Keratinocyte (primary cell): Measurements from ENCODE around the gene ZMYND8. TPM values are rescaled to one million over a fixed set of nuclear protein-coding genes. Genes with fewer than 3 reads are reported as not detected.

Experiments
- DNase-seq: peaks from one replicate; pipeline ENCODE4 v3.0.0-alpha.2; 2011; ENCODE audit warnings: low read depth, missing footprints, low spot score
- FAIRE-seq: peaks from 2 replicates; lab custom pipeline; 2011; peaks lifted over from hg19 to GRCh38; lab: Jason Lieb, UNC
- H2AFZ ChIP-seq: 2 replicates; pipeline ENCODE4 v1.6.0; 2012; ENCODE audit warnings: low read length, control low read depth, inconsistent platforms; ENCODE audit not compliant: control insufficient read depth
- H3K27ac ChIP-seq: 2 replicates; pipeline ENCODE4 v1.5.1; 2011; ENCODE audit warnings: low read length; ENCODE audit not compliant: control insufficient read depth, insufficient read depth
- H3K27me3 ChIP-seq: 3 replicates; pipeline ENCODE4 v1.6.0; 2011; ENCODE audit warnings: low read length; ENCODE audit not compliant: control insufficient read depth, insufficient read depth; ENCODE audit errors: extremely low read depth
- H3K36me3 ChIP-seq, 2 experiments: 2 replicates in 1 of 2; 3 replicates in 1 of 2; pipeline ENCODE4 v1.5.1; 2011; ENCODE audit warnings: low read length in 2 of 2, mild to moderate bottlenecking in 1 of 2; ENCODE audit not compliant: control insufficient read depth in 2 of 2, insufficient read depth in 2 of 2; ENCODE audit errors: extremely low read depth in 1 of 2
- H3K4me1 ChIP-seq: 3 replicates; pipeline ENCODE4 v1.5.1; 2011; ENCODE audit warnings: low read length; ENCODE audit not compliant: control insufficient read depth, insufficient read depth; ENCODE audit errors: extremely low read depth
- H3K4me2 ChIP-seq: 3 replicates; pipeline ENCODE4 v1.6.0; 2011; ENCODE audit warnings: low read depth, low read length; ENCODE audit not compliant: control insufficient read depth, insufficient read depth; ENCODE audit errors: extremely low read depth
- H3K4me3 ChIP-seq, 3 experiments: fragments of 200-600 bp in 1 of 3; sonication (generic) in 1 of 3; 2 replicates in 2 of 3; 3 replicates in 1 of 3; pipeline ENCODE4 v1.5.1; 2011 to 2016; ENCODE audit warnings: low read length in 3 of 3, mild to moderate bottlenecking in 3 of 3, control low read depth in 2 of 3, inconsistent platforms in 1 of 3, low read depth in 1 of 3, mixed read lengths in 1 of 3, mixed run types in 1 of 3, moderate library complexity in 1 of 3; ENCODE audit not compliant: control insufficient read depth in 2 of 3, insufficient read depth in 2 of 3; ENCODE audit errors: extremely low read depth in 1 of 3
- H3K79me2 ChIP-seq: 2 replicates; pipeline ENCODE4 v1.6.0; 2012; ENCODE audit warnings: low read length; ENCODE audit not compliant: control insufficient read depth, insufficient read depth
- H3K9ac ChIP-seq: 3 replicates; pipeline ENCODE4 v1.6.0; 2011; ENCODE audit warnings: low read length; ENCODE audit not compliant: control insufficient read depth, insufficient read depth; ENCODE audit errors: extremely low read depth
- H3K9me1 ChIP-seq: 3 replicates; pipeline ENCODE4 v1.6.0; 2011; ENCODE audit warnings: low read length; ENCODE audit not compliant: control insufficient read depth, insufficient read depth; ENCODE audit errors: extremely low read depth
- H3K9me3 ChIP-seq: 2 replicates; pipeline ENCODE4 v1.5.1; 2012; ENCODE audit warnings: low read depth, low read length; ENCODE audit not compliant: control insufficient read depth
- H4K20me1 ChIP-seq: 3 replicates; pipeline ENCODE4 v1.6.0; 2011; ENCODE audit warnings: low read length; ENCODE audit not compliant: control insufficient read depth, insufficient read depth; ENCODE audit errors: extremely low read depth
- EZH2 ChIP-seq: IDR thresholded peaks from one replicate; pipeline ENCODE4 v1.6.1; 2012; ENCODE audit warnings: inconsistent platforms, mild to moderate bottlenecking, low read length, moderate library complexity
- dilution Hi-C: fragments of 300-500 bp; cut with MboI; formaldehyde crosslinking; loops from one replicate; pipeline ENCODE4 v1.7.0; 2020; ENCODE audit warnings: low sequenced_read_pairs; ENCODE audit not compliant: extremely low pct_ligation_motif_present
- polyA plus RNA-seq, 5 experiments: library from polyadenylated mRNA; depleted of rRNA in 3 of 5; stranded (reverse) in 3 of 5; stranded (forward) in 1 of 5; unstranded in 1 of 5; fragments of >200 nt; gene quantifications; 1 replicate in 1 of 5; 2 replicates in 3 of 5; 3 replicates in 1 of 5; pipeline versions ENCODE4 v1.2.1 to v1.2.3, GENCODE V29; 2011 to 2012; ENCODE audit warnings: missing spikeins in 2 of 5, low read depth in 1 of 5, low replicate concordance in 1 of 5
- TF ChIP-seq, protein P1 (sequence below), 3 experiments: IDR thresholded peaks in 1 of 3; conservative IDR thresholded peaks in 1 of 3; optimal IDR thresholded peaks in 1 of 3; 2 replicates in 2 of 3; 3 replicates in 1 of 3; pipeline versions ENCODE3 to v1.5.1; 2011; ENCODE audit warnings: low read length in 3 of 3, mild to moderate bottlenecking in 3 of 3, moderate library complexity in 2 of 3, control low read depth in 1 of 3, inconsistent platforms in 1 of 3; ENCODE audit not compliant: insufficient read depth in 2 of 3; ENCODE audit errors: extremely low read depth in 1 of 3

Gene ZMYND8
- polyA plus RNA-seq, 1 donor (not counting 4 experiments of a cell fraction or from before 2014, with no cell fraction given): 39.8 TPM

DNA sequence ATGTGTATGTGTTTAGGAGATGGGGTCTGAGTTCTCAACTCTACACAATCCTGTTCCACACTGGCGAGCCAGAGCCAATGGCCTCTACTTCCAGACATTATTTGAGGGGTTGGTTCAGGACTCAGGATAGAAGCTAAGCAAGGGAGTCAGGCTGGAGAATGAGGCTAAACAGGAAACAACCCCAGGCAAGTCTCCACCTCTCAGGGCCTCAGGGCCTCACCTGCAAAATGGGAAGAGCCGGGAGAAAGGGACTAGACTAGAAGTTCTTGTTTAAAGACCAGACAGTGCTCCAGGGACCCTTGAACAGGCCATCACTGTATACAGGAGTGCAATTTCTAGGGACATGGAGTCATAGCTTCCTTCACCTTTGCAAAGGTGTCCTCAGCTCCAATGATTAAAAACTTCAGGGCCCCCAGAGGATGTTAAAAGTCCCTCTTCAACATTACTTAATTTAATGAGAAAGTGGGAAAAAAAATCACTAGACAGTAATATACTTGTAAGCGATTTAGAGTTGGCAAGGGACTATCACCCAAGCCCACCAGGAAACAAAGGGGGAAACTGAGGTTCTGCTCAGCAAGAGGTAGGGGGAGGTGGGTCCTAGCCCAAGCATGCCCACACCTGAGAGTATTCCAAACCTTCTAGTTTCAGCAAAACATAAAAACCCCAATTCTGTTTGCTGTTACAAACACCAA, 41.7 kb downstream of the ZMYND8 start:
- peaks cover 63% of the 10 kb centered on the region for H3K79me2 ChIP-seq
- FAIRE-seq (no peak), DNase-seq (no peak)
- H3K27me3 ChIP-seq: no peaks in the 10 kb centered on the region
- H3K9me1 ChIP-seq: no peaks in the 10 kb centered on the region
- no peak for TF ChIP-seq EZH2
- TF ChIP-seq, protein P1, sequence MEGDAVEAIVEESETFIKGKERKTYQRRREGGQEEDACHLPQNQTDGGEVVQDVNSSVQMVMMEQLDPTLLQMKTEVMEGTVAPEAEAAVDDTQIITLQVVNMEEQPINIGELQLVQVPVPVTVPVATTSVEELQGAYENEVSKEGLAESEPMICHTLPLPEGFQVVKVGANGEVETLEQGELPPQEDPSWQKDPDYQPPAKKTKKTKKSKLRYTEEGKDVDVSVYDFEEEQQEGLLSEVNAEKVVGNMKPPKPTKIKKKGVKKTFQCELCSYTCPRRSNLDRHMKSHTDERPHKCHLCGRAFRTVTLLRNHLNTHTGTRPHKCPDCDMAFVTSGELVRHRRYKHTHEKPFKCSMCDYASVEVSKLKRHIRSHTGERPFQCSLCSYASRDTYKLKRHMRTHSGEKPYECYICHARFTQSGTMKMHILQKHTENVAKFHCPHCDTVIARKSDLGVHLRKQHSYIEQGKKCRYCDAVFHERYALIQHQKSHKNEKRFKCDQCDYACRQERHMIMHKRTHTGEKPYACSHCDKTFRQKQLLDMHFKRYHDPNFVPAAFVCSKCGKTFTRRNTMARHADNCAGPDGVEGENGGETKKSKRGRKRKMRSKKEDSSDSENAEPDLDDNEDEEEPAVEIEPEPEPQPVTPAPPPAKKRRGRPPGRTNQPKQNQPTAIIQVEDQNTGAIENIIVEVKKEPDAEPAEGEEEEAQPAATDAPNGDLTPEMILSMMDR (optimal IDR thresholded peaks at IDR 0.05 in 1 of 3, IDR thresholded peaks at IDR 0.05 in 1 of 3, conservative IDR thresholded peaks at IDR 0.05 in 1 of 3; ENCODE audit: extremely low read depth in 1 of 3, insufficient read depth in 2 of 3, low read length in 3 of 3): no peak
- no peaks in the 10 kb centered on the region for H4K20me1 ChIP-seq
- H3K9me3 ChIP-seq: no peaks in the 10 kb centered on the region
- peak overlapping the region; percentile 65 for H3K9ac ChIP-seq
- peaks cover 52% of the 10 kb centered on the region for H3K4me1 ChIP-seq
- H3K27ac ChIP-seq: peak overlapping the region; percentile 91
- no peak overlapping the region for H2AFZ ChIP-seq
- H3K36me3 ChIP-seq: peaks cover 20 to 29% of the 10 kb centered on the region in 2 experiments
- H3K4me2 ChIP-seq: peak overlapping the region; percentile 66
- dilution Hi-C loops: no loop called here
- no peak overlapping the region for H3K4me3 ChIP-seq

DNA sequence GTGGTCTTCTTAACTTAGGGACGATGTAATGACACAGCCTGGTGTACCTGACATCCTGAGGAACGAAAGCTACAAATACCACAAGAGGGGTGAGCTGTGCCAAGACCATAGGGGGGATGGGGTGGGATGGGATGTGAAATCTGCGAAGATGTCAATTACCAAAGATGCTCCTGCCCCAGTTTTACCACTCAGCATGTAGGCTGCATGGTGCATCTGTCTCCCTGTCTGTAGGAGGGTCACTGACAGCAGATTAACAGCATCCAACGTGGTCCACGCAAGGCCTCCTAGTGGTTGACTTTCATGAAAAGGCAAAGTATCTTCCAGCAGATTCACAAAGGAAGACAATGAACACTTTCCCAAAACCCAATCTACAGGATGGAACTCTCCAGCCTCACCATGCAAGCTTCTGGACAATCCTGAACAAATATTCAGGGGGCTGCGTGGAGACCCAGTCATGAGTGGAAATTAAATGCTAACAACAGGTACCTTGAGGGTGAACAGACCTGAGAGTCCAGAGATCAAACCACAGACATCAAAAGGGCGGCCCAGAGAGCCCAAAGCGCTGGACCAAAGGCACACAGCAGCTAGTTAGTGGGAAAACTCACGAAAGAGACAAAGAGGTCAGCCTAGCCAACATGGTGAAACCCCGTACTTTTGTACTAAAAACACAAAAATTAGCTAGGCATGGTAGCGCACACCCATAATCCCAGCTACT, 44.4 kb downstream of the ZMYND8 start:
- DNase-seq (no peak), FAIRE-seq (no peak)
- H3K9me1 ChIP-seq: no peaks in the 10 kb centered on the region
- no peak overlapping the region for H3K4me3 ChIP-seq
- no peaks in the 10 kb centered on the region for H3K27me3 ChIP-seq
- dilution Hi-C loops: no loop called here
- no peak overlapping the region for H3K4me2 ChIP-seq
- H3K4me1 ChIP-seq: peaks cover 28% of the 10 kb centered on the region
- H4K20me1 ChIP-seq: no peaks in the 10 kb centered on the region
- no peak overlapping the region for H3K9ac ChIP-seq
- H3K27ac ChIP-seq: no peak overlapping the region
- H2AFZ ChIP-seq: no peak overlapping the region
- TF ChIP-seq EZH2: no peak
- TF ChIP-seq, protein P1 (optimal IDR thresholded peaks at IDR 0.05 in 1 of 3, IDR thresholded peaks at IDR 0.05 in 1 of 3, conservative IDR thresholded peaks at IDR 0.05 in 1 of 3; ENCODE audit: extremely low read depth in 1 of 3, insufficient read depth in 2 of 3, low read length in 3 of 3): no peak
- peaks cover 23 to 30% of the 10 kb centered on the region in 2 experiments for H3K36me3 ChIP-seq
- no peaks in the 10 kb centered on the region for H3K9me3 ChIP-seq
- H3K79me2 ChIP-seq: peaks cover 85% of the 10 kb centered on the region
